IMR-90 (cell line): Measurements from ENCODE around the gene DPYSL5. TPM values are rescaled to one million over a fixed set of nuclear protein-coding genes. Genes with fewer than 3 reads are reported as not detected.

Source experiments
- ATAC-seq: fragments of 200-7000 bp; cut with Tn5 transposase; 2 replicates; pipeline ENCODE4 v1.9.1; 2020; ENCODE audit warnings: low read depth, mild to moderate bottlenecking, moderate library complexity
- BruUV-seq: library from RNA; stranded (reverse); fragments of 400-500 nt; replicated peaks from 2 replicates; lab custom pipeline; 2021; lab: Mats Ljungman, UMichigan
- CTCF ChIA-PET: fragments of 300-600 bp; formaldehyde crosslinking; extraction: SDS; loops from one replicate; lab custom pipeline; 2021; ENCODE audit warnings: antibody characterized with exemption; lab: Yijun Ruan, JAX
- POLR2A ChIA-PET: fragments of 300-600 bp; sonication (Branson Sonifier 250); formaldehyde crosslinking; loops from one replicate; lab custom pipeline; 2022; ENCODE audit warnings: antibody characterized with exemption; ENCODE audit not compliant: unreplicated experiment; lab: Charles Lee
- DNase-seq: peaks from one replicate; pipeline ENCODE4 v3.0.0; 2013
- H2AFZ ChIP-seq: replicated peaks from 2 replicates; pipeline ENCODE3; 2013; ENCODE audit warnings: low read length, mild to moderate bottlenecking; ENCODE audit not compliant: poor library complexity
- H2AK5ac ChIP-seq: 2 replicates; pipeline ENCODE4 v1.6.1; 2013; ENCODE audit warnings: low read depth, low read length, inconsistent platforms
- H2AK9ac ChIP-seq: replicated peaks from 2 replicates; pipeline ENCODE3; 2013; ENCODE audit warnings: mild to moderate bottlenecking, low read depth, low read length, moderate library complexity; ENCODE audit not compliant: poor library complexity
- H2BK120ac ChIP-seq: 2 replicates; pipeline ENCODE4 v1.6.1; 2013; ENCODE audit warnings: low read depth, low read length, inconsistent platforms
- H2BK15ac ChIP-seq: 3 replicates; pipeline ENCODE4 v1.6.1; 2013; ENCODE audit warnings: low read depth, low read length, inconsistent platforms
- H2BK20ac ChIP-seq: 2 replicates; pipeline ENCODE4 v1.6.1; 2013; ENCODE audit warnings: low read depth, mild to moderate bottlenecking, inconsistent platforms, low read length, moderate library complexity
- H2BK5ac ChIP-seq: 2 replicates; pipeline ENCODE4 v1.6.1; 2013; ENCODE audit warnings: mild to moderate bottlenecking, low read depth, low read length, inconsistent platforms; ENCODE audit not compliant: poor library complexity, severe bottlenecking
- H3K14ac ChIP-seq: replicated peaks from 2 replicates; pipeline ENCODE4 v1.6.1; 2013; ENCODE audit warnings: low read depth, low read length, inconsistent platforms
- H3K18ac ChIP-seq: 2 replicates; pipeline ENCODE4 v1.6.1; 2013; ENCODE audit warnings: low read depth, low read length, control low read depth
- H3K23ac ChIP-seq: 2 replicates; pipeline ENCODE4 v1.6.1; 2013; ENCODE audit warnings: low read depth, low read length, inconsistent platforms
- H3K27ac ChIP-seq: 2 replicates; pipeline ENCODE4 v1.5.1; 2013; ENCODE audit warnings: mild to moderate bottlenecking, control low read depth, low read length; ENCODE audit not compliant: insufficient read depth
- H3K27me3 ChIP-seq: 2 replicates; pipeline ENCODE4 v1.6.1; 2013; ENCODE audit warnings: low read length; ENCODE audit not compliant: control insufficient read depth, insufficient read depth
- H3K36me3 ChIP-seq: 2 replicates; pipeline ENCODE4 v1.6.1; 2013; ENCODE audit warnings: low read length, mixed read lengths; ENCODE audit not compliant: control insufficient read depth, insufficient read depth
- H3K4ac ChIP-seq: 2 replicates; pipeline ENCODE4 v1.6.1; 2013; ENCODE audit warnings: low read depth, low read length, inconsistent platforms
- H3K4me1 ChIP-seq: 2 replicates; pipeline ENCODE4 v1.6.1; 2013; ENCODE audit warnings: low read length, mixed read lengths; ENCODE audit not compliant: control insufficient read depth, insufficient read depth
- H3K4me2 ChIP-seq: 2 replicates; pipeline ENCODE4 v1.6.1; 2013; ENCODE audit warnings: low read depth, mild to moderate bottlenecking, control low read depth, low read length, moderate library complexity
- H3K4me3 ChIP-seq: 2 replicates; pipeline ENCODE4 v1.5.1; 2013; ENCODE audit warnings: low read depth, mild to moderate bottlenecking, control low read depth, low read length, moderate library complexity; ENCODE audit not compliant: insufficient read depth
- H3K56ac ChIP-seq: 2 replicates; pipeline ENCODE4 v1.6.1; 2013; ENCODE audit warnings: low read length, inconsistent platforms; ENCODE audit not compliant: insufficient read depth; ENCODE audit errors: extremely low read depth
- H3K79me1 ChIP-seq, 2 experiments: 2 replicates each; pipeline ENCODE4 v1.6.1; 2013; ENCODE audit warnings: low read length in 2 of 2, inconsistent platforms in 1 of 2, low read depth in 1 of 2
- H3K9ac ChIP-seq: 2 replicates; pipeline ENCODE4 v1.6.1; 2013; ENCODE audit warnings: low read depth, low read length, control low read depth
- H3K9me1 ChIP-seq: 2 replicates; pipeline ENCODE4 v1.6.1; 2013; ENCODE audit warnings: low read length, inconsistent platforms; ENCODE audit not compliant: insufficient read depth
- H3K9me3 ChIP-seq: 2 replicates; pipeline ENCODE4 v1.6.1; 2013; ENCODE audit warnings: low read length; ENCODE audit not compliant: control insufficient read depth, insufficient read depth
- H4K20me1 ChIP-seq: 2 replicates; pipeline ENCODE4 v1.6.1; 2013; ENCODE audit warnings: low read length, inconsistent platforms; ENCODE audit not compliant: insufficient read depth
- H4K5ac ChIP-seq: 2 replicates; pipeline ENCODE4 v1.6.1; 2013; ENCODE audit warnings: mild to moderate bottlenecking, low read depth, low read length, control low read depth
- H4K8ac ChIP-seq, 2 experiments: 2 replicates each; pipeline ENCODE4 v1.6.1; 2013; ENCODE audit warnings: low read depth in 2 of 2, low read length in 2 of 2, control low read depth in 1 of 2, inconsistent platforms in 1 of 2
- H4K91ac ChIP-seq: 2 replicates; pipeline ENCODE4 v1.6.1; 2013; ENCODE audit warnings: low read depth, low read length, inconsistent platforms; ENCODE audit not compliant: insufficient read depth
- CEBPB ChIP-seq: IDR thresholded peaks from 2 replicates; pipeline ENCODE4 v1.6.1; 2012; ENCODE audit warnings: low read depth, low read length, improper control_type of control experiment
- CHD1 ChIP-seq: IDR thresholded peaks from 2 replicates; pipeline ENCODE4 v1.6.1; 2012; ENCODE audit warnings: low read depth, low read length, improper control_type of control experiment
- MXI1 ChIP-seq: IDR thresholded peaks from 2 replicates; pipeline ENCODE4 v1.6.1; 2012; ENCODE audit warnings: low read depth, mild to moderate bottlenecking, low read length, moderate library complexity, borderline replicate concordance
- RAD21 ChIP-seq: IDR thresholded peaks from 2 replicates; pipeline ENCODE4 v1.6.1; 2012; ENCODE audit warnings: low read length, improper control_type of control experiment
- RCOR1 ChIP-seq: IDR thresholded peaks from 2 replicates; pipeline ENCODE4 v1.6.1; 2012; ENCODE audit warnings: mild to moderate bottlenecking, low read length, improper control_type of control experiment; ENCODE audit not compliant: insufficient replicate concordance
- RFX5 ChIP-seq: IDR thresholded peaks from 2 replicates; pipeline ENCODE4 v1.8.0; 2012; ENCODE audit warnings: low read depth, mild to moderate bottlenecking, low read length, moderate library complexity
- SMC3 ChIP-seq: fragments of 150-350 bp; IDR thresholded peaks from 2 replicates; pipeline ENCODE4 v1.6.1; 2016; ENCODE audit warnings: low read depth, mild to moderate bottlenecking, antibody characterized with exemption, low read length, moderate library complexity
- WGBS, 2 experiments: methylation state at CpG; one replicate each; pipeline versions ENCODE4 v1.1.5 to v1.1.7; 2013; ENCODE audit warnings: missing lambda C conversion rate in 2 of 2; ENCODE audit not compliant: insufficient read length in 1 of 2; ENCODE audit errors: extremely low coverage in 2 of 2; 5-methylcytosine and 5-hydroxymethylcytosine counted together
- dilution Hi-C: fragments of 300-500 bp; cut with HindIII; formaldehyde crosslinking; loops from one replicate; pipeline ENCODE4 v1.14.3; 2018; ENCODE audit warnings: low sequenced_read_pairs; ENCODE audit not compliant: unreplicated experiment
- in situ Hi-C: fragments of 300-500 bp; cut with MboI; formaldehyde crosslinking; loops from 3 replicates; pipeline ENCODE4 v1.14.3; 2019; ENCODE audit warnings: low sequenced_read_pairs, inconsistent platforms, mixed read lengths
- intact Hi-C: fragments of 100-400 bp; cut with micrococcal nuclease; formaldehyde crosslinking; loops from 2 replicates; pipeline ENCODE4 v1.10.0; 2022
- polyA plus RNA-seq, 3 experiments: library from polyadenylated mRNA; depleted of rRNA; stranded (reverse); fragments of >200 nt; gene quantifications; 2 replicates each; pipeline ENCODE4 v1.2.3, GENCODE V29; 2012; ENCODE audit warnings: low replicate concordance in 1 of 3
- total RNA-seq: library from RNA; depleted of rRNA; stranded (reverse); fragments of >200 nt; gene quantifications from 2 replicates; pipeline ENCODE4 v1.2.3, GENCODE V29; 2012

Gene DPYSL5
- total and polyA plus RNA-seq, 2 of the 4 experiments (the other 2 are of a cell fraction): not detected

DNA sequence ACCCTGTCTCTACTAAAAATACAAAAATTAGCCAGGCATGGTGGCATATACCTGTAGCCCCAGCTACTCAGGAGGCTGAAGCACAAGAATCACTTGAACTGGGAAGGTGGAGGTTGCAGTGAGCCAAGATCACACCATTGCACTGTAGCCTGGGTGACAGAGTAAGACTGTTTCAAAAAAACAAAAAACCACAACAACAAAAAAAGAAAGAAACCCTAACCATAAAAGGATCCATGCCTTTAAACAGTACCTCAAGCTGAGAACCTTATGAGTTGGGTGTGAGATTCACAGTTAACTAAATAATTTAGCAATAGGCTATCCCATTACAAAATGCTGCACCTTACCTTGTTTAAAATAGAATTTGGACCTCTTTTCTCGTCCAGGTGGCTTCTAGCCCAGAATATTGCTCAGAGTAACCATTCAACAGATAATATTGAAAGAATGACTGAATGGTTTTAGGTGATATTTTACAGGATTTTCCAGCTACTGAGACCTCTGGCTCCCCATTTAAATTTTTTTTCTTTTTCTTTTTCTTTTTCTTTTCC, 6.4 kb downstream of the DPYSL5 start:
- Histone ChIP-seq H2BK15ac (no peak overlapping the region), H3K9ac (no peak overlapping the region), H3K4me1 (no peaks in the 10 kb centered on the region), H2AK5ac (no peak overlapping the region), H3K4me3 (no peak overlapping the region), H4K8ac (no peak overlapping the region), H3K14ac (no peak overlapping the region), H4K91ac (no peak overlapping the region), H3K27me3 (peaks cover 55% of the 10 kb centered on the region), H2AFZ (no peak overlapping the region), H3K4ac (no peak overlapping the region), H3K9me3 (no peaks in the 10 kb centered on the region; the same call in 1 of the 2 replicates), H2BK120ac (no peak overlapping the region), H3K4me2 (no peak overlapping the region), H2BK5ac (no peak overlapping the region), H2AK9ac (no peak overlapping the region), H3K18ac (no peak overlapping the region), H3K79me1 (no peaks in the 10 kb centered on the region), H3K9me1 (no peaks in the 10 kb centered on the region), H2BK20ac (no peak overlapping the region), H3K23ac (no peak overlapping the region), H4K20me1 (no peaks in the 10 kb centered on the region), H3K36me3 (no peaks in the 10 kb centered on the region), H4K5ac (no peak overlapping the region), H3K27ac (no peak overlapping the region), H3K56ac (no peak overlapping the region)
- in situ Hi-C loops: no loop called here
- intact Hi-C loops: no loop called here
- ChIA-PET CTCF (no interaction called here), POLR2A (no interaction called here)
- BruUV-seq: no TSS peak
- ATAC-seq: no peak
- DNase-seq: no peak
- TF ChIP-seq RCOR1 (no peak), RFX5 (no peak), CEBPB (no peak), RAD21 (no peak), MXI1 (no peak), SMC3 (no peak), CHD1 (no peak)
- no CpG with 5 or more reads among the region's 1 CpG for WGBS, 2 experiments
- dilution Hi-C loops: no loop called here
